Activated B cell treated with CpG ODN at 0.5 μM for 24 hours (primary cell): ENCODE measurements around the gene BABAM2. TPM values are rescaled to one million over a fixed set of nuclear protein-coding genes. Genes with fewer than 3 reads are reported as not detected.

ENCODE experiments used
- ATAC-seq: fragments of 200-7000 bp; cut with Tn5 transposase; one replicate; pipeline ENCODE4 v1.10.0; 2021; ENCODE audit warnings: low read depth, mild to moderate bottlenecking, moderate library complexity
- CTCF ChIA-PET: fragments of 350-600 bp; sonication (Branson Sonifier 250); formaldehyde crosslinking; loops from one replicate; lab custom pipeline; 2021; ENCODE audit warnings: antibody characterized with exemption; lab: Charles Lee
- POLR2A ChIA-PET: fragments of 350-600 bp; sonication (Branson Sonifier 250); formaldehyde crosslinking; loops from one replicate; lab custom pipeline; 2021; ENCODE audit warnings: antibody characterized with exemption; lab: Charles Lee
- DNase-seq: peaks from one replicate; pipeline ENCODE4 v3.0.0; 2022
- H3K27ac Mint-ChIP-seq: one replicate; pipeline ENCODE4 v1.8.0; 2020; ENCODE audit warnings: mixed read lengths
- H3K27me3 Mint-ChIP-seq: one replicate; pipeline ENCODE4 v1.8.0; 2021; ENCODE audit warnings: mixed read lengths
- H3K36me3 Mint-ChIP-seq: one replicate; pipeline ENCODE4 v1.8.0; 2021; ENCODE audit warnings: low read depth, mixed read lengths
- H3K4me1 Mint-ChIP-seq: one replicate; pipeline ENCODE4 v1.8.0; 2021; ENCODE audit warnings: mixed read lengths
- H3K4me3 Mint-ChIP-seq: one replicate; pipeline ENCODE4 v1.8.0; 2020; ENCODE audit warnings: mild to moderate bottlenecking, mixed read lengths
- H3K9me3 Mint-ChIP-seq: one replicate; pipeline ENCODE4 v1.8.0; 2020; ENCODE audit warnings: mixed read lengths
- CTCF ChIP-seq: fragments of 200-600 bp; IDR thresholded peaks from one replicate; pipeline ENCODE4 v1.8.0; 2022; ENCODE audit warnings: antibody characterized with exemption, mild to moderate bottlenecking
- intact Hi-C: fragments of 100-400 bp; cut with micrococcal nuclease; formaldehyde crosslinking; loops from one replicate; pipeline ENCODE4 v1.15.1; 2024
- total RNA-seq: library from RNA; stranded (reverse); gene quantifications from 2 replicates; pipeline ENCODE4 v1.2.3, GENCODE V29; 2022

Gene BABAM2
- total RNA-seq, 1 donor from 2014 or later = 55.6 TPM

- no peaks in the 10 kb centered on the region for H3K4me1 Mint-ChIP-seq
- POLR2A ChIA-PET = no interaction called here
- no peaks in the 10 kb centered on the region for H3K9me3 Mint-ChIP-seq
- no peak overlapping the region for H3K4me3 Mint-ChIP-seq
- CTCF ChIA-PET = no interaction called here
- no peak for DNase-seq
- H3K27me3 Mint-ChIP-seq = no peaks in the 10 kb centered on the region
- H3K27ac Mint-ChIP-seq = no peak overlapping the region
- no peaks in the 10 kb centered on the region for H3K36me3 Mint-ChIP-seq
- TF ChIP-seq CTCF = no peak
- no peak for ATAC-seq
- intact Hi-C loops = no loop called here
These were observed 318.7 kb downstream of the BABAM2 start for GRCh38 chr2:28209261-28209691.

- DNase-seq (no peak), ATAC-seq (no peak)
- H3K36me3 Mint-ChIP-seq = peaks cover 3% of the 10 kb centered on the region
- intact Hi-C loops = no loop called here
- H3K4me3 Mint-ChIP-seq = no peak overlapping the region
- no peaks in the 10 kb centered on the region for H3K27me3 Mint-ChIP-seq
- ChIA-PET CTCF (no interaction called here), POLR2A (no interaction called here)
- H3K9me3 Mint-ChIP-seq = no peaks in the 10 kb centered on the region
- H3K4me1 Mint-ChIP-seq = no peaks in the 10 kb centered on the region
- H3K27ac Mint-ChIP-seq = no peak overlapping the region
- TF ChIP-seq CTCF = no peak
These were observed 319.3 kb downstream of the BABAM2 start for GRCh38 chr2:28209864-28210263.

GRCh38 chr2:28210535-28210934 is 320.0 kb downstream of the BABAM2 start:
- Mint-ChIP-seq H3K4me1 (no peaks in the 10 kb centered on the region), H3K9me3 (no peaks in the 10 kb centered on the region), H3K27ac (no peak overlapping the region), H3K36me3 (peaks cover 3% of the 10 kb centered on the region), H3K4me3 (no peak overlapping the region), H3K27me3 (no peaks in the 10 kb centered on the region)
- ChIA-PET POLR2A (no interaction called here), CTCF (no interaction called here)
- intact Hi-C loops = no loop called here
- DNase-seq = no peak
- TF ChIP-seq CTCF = no peak
- ATAC-seq = no peak

GRCh38 chr2:28216331-28216730 is 325.8 kb downstream of the BABAM2 start:
- DNase-seq = no peak
- H3K27me3 Mint-ChIP-seq = no peaks in the 10 kb centered on the region
- H3K4me3 Mint-ChIP-seq = no peak overlapping the region
- POLR2A ChIA-PET = no interaction called here
- no peaks in the 10 kb centered on the region for H3K9me3 Mint-ChIP-seq
- intact Hi-C loops = no loop called here
- H3K27ac Mint-ChIP-seq = no peak overlapping the region
- no peaks in the 10 kb centered on the region for H3K4me1 Mint-ChIP-seq
- ATAC-seq = no peak
- CTCF ChIA-PET = no interaction called here
- TF ChIP-seq CTCF = no peak
- H3K36me3 Mint-ChIP-seq = peaks cover 3% of the 10 kb centered on the region

GRCh38 chr2:28217042-28217740 is 326.7 kb downstream of the BABAM2 start:
- H3K4me3 Mint-ChIP-seq = no peak overlapping the region
- TF ChIP-seq CTCF = no peak

More at GRCh38 chr2:28217042-28217740, 326.7 kb downstream of the BABAM2 start:
- peaks cover 3% of the 10 kb centered on the region for H3K36me3 Mint-ChIP-seq
- DNase-seq (no peak), ATAC-seq (no peak)
- ChIA-PET CTCF (no interaction called here), POLR2A (no interaction called here)
- no peaks in the 10 kb centered on the region for H3K27me3 Mint-ChIP-seq
- intact Hi-C loops = no loop called here
- no peaks in the 10 kb centered on the region for H3K4me1 Mint-ChIP-seq
- no peak overlapping the region for H3K27ac Mint-ChIP-seq
- H3K9me3 Mint-ChIP-seq = no peaks in the 10 kb centered on the region
